Testis (tissue), 3 donors: ENCODE measurements around the gene SOD2. TPM values are rescaled to one million over a fixed set of nuclear protein-coding genes. Genes with fewer than 3 reads are reported as not detected.
"Not testable (repeated sequence)": the region's sequence is repeated elsewhere in the genome, so short reads cannot be mapped to it uniquely, and the experiment has no call there.

Source experiments
- DNase-seq: peaks from one replicate; pipeline ENCODE4 v3.0.0-alpha.2; 2019
- H3K27ac ChIP-seq, 2 donors: fragments of 200-600 bp; sonication (generic); one replicate each; pipeline ENCODE4 v1.5.1; 2019
- H3K27me3 ChIP-seq: fragments of 200-600 bp; sonication (generic); one replicate; pipeline ENCODE4 v1.5.1; 2019
- H3K36me3 ChIP-seq: fragments of 200-600 bp; sonication (generic); one replicate; pipeline ENCODE4 v1.5.1; 2017; ENCODE audit warnings: low read depth; ENCODE audit errors: missing control alignments
- H3K4me1 ChIP-seq: fragments of 200-600 bp; sonication (generic); one replicate; pipeline ENCODE4 v1.5.1; 2019
- H3K4me3 ChIP-seq, 2 donors: fragments of 200-600 bp; sonication (generic); one replicate each; pipeline ENCODE4 v1.5.1; 2017 to 2019
- H3K9me3 ChIP-seq: fragments of 200-600 bp; sonication (generic); one replicate; pipeline ENCODE4 v1.5.1; 2017
- POLR2A ChIP-seq: fragments of 450-650 bp; IDR thresholded peaks from one replicate; pipeline ENCODE4 v1.6.1; 2017; ENCODE audit warnings: antibody characterized with exemption, mild to moderate bottlenecking, moderate library complexity
- WGBS, 2 donors: methylation state at CpG; one replicate each; pipeline ENCODE4 v1.1.5; 2018; 5-methylcytosine and 5-hydroxymethylcytosine counted together
- intact Hi-C: fragments of 100-400 bp; cut with DNase I; formaldehyde crosslinking; loops from one replicate; pipeline ENCODE4 v1.15.1; 2023; ENCODE audit warnings: low total_unique reads
- polyA plus RNA-seq: library from polyadenylated mRNA; stranded (reverse); fragments of 350-450 nt; fragmentation: Illumina TruSeq; extraction: RNeasy Lipid Tissue Mini Kit (QIAGEN cat#74804); gene quantifications from one replicate; pipeline ENCODE4 v1.2.3, GENCODE V29; 2014; ENCODE audit warnings: low read depth, low replicate concordance; ENCODE audit not compliant: insufficient read depth
- total RNA-seq, 2 donors: library from RNA; depleted of rRNA; stranded (reverse); fragments of >200 nt; gene quantifications; one replicate each; pipeline ENCODE4 v1.2.3, GENCODE V29; 2016
- TF ChIP-seq, protein P1 (sequence below), 3 experiments: fragments of 450-650 bp in 2 of 3; fragments of 200-600 bp in 1 of 3; sonication (generic) in 1 of 3; IDR thresholded peaks; one replicate each; pipeline ENCODE4 v1.5.1; 2016 to 2019; ENCODE audit warnings: antibody characterized with exemption in 3 of 3, mild to moderate bottlenecking in 2 of 3, moderate library complexity in 1 of 3

The SOD2 gene
- total and polyA plus RNA-seq, 3 donors from 2014 or later, result 56.5 to 160 (median 98.5) TPM

DNA sequence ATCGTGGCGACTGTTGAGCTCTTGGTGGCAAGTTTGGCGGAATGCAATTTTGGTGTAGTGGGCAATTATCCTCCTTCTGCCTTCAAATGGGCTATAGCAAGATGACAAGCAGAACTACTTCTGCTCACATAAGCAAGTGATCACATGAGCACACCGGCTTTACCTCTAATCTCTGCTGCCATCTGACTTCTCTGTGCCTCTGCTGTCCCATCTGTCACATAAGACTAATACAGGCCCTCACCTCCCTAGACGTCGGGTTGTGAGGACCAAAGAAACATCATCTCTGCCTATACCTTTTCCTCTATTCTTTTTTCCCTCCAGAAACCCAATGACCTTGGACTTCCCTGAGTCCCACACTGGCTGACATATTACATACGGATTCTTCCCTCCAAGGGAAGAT, 20.9 kb upstream of the SOD2 start:
- Histone ChIP-seq H3K27me3 (no peaks in the 10 kb centered on the region), H3K36me3 (no peaks in the 10 kb centered on the region), H3K27ac (no peak overlapping the region), H3K4me3 (no peak overlapping the region), H3K9me3 (no peaks in the 10 kb centered on the region), H3K4me1 (peaks cover 8% of the 10 kb centered on the region)
- intact Hi-C loops, result no loop called here
- TF ChIP-seq, protein P1, sequence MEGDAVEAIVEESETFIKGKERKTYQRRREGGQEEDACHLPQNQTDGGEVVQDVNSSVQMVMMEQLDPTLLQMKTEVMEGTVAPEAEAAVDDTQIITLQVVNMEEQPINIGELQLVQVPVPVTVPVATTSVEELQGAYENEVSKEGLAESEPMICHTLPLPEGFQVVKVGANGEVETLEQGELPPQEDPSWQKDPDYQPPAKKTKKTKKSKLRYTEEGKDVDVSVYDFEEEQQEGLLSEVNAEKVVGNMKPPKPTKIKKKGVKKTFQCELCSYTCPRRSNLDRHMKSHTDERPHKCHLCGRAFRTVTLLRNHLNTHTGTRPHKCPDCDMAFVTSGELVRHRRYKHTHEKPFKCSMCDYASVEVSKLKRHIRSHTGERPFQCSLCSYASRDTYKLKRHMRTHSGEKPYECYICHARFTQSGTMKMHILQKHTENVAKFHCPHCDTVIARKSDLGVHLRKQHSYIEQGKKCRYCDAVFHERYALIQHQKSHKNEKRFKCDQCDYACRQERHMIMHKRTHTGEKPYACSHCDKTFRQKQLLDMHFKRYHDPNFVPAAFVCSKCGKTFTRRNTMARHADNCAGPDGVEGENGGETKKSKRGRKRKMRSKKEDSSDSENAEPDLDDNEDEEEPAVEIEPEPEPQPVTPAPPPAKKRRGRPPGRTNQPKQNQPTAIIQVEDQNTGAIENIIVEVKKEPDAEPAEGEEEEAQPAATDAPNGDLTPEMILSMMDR (IDR thresholded peaks at IDR 0.05), result no peak
- no peak for TF ChIP-seq POLR2A
- no peak for DNase-seq
- 88 to 89% methylated on average over 7 of the region's 7 CpGs for WGBS, 2 donors

DNA sequence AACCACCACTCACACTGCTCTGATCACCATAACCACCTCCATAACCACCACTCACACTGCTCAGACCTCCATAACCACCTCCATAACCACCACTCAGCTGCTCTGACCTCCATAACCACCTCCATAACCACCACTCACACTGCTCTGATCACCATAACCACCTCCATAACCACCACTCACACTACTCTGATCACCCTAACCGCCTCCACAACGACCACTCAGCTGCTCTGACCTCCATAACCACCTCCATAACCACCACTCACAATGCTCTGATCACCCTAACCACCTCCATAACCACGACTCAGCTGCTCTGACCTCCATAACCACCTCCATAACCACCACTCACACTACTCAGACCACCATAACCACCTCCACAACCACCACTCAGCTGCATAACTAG, 19.3 kb upstream of the SOD2 start:
- intact Hi-C loops, H3K9me3 ChIP-seq, DNase-seq, H3K27me3 ChIP-seq, H3K4me1 ChIP-seq, H3K4me3 ChIP-seq, H3K36me3 ChIP-seq, H3K27ac ChIP-seq: not testable (repeated sequence)
- 83 to 86% methylated on average over 3 of the region's 3 CpGs for WGBS, 2 donors

DNA sequence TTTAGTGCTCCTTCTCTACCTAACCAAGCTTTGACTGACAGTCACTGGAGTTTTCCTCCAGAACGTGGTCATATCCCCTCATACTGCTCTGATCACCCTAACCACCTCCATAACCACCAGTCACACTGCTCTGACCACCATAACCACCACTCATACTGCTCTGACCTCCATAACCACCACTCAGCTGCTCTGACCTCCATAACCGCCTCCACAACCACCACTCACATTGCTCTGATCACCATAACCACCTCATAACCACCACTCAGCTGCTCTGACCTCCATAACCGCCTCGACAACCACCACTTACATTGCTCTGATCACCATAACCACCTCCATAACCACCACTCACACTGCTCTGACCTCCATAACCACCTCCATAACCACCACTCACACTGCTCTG, 17.6 kb upstream of the SOD2 start:
- 79 to 94% methylated on average over 4 of the region's 4 CpGs for WGBS, 2 donors
- intact Hi-C loops, H3K4me1 ChIP-seq, H3K36me3 ChIP-seq, DNase-seq, H3K27ac ChIP-seq, H3K9me3 ChIP-seq, H3K27me3 ChIP-seq, H3K4me3 ChIP-seq: not testable (repeated sequence)

DNA sequence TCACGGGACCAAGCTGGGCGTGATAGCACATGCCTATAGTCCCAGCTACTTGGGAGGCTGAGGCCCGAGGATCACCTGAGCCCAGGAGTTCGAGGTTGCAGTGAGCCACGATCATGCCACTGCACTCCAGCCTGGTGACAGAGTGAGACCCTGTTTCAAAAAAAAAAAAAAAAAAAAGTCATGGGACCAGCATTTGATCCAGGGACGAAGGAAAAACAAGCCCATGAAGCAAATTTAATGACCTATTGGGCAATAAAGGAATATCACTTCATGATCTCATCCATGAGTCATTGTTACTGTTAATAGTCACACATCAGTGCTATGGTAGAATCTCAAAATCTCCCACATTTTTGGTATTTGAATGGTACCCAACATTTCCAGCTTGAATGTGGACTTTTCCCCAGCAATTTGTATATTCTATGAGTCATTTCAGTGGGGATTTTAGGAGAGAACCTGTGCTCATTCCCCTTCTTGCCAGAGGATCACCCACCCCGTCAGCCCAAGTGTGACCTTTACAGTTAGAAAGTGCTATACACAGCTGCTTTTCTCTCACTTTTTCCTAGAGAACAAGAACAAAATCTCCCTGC, 8.5 kb upstream of the SOD2 start:
- 77 to 91% methylated on average over 7 of the region's 7 CpGs for WGBS, 2 donors
- intact Hi-C loops, result no loop called here
- no peaks in the 10 kb centered on the region for H3K4me1 ChIP-seq
- no peak for TF ChIP-seq POLR2A
- TF ChIP-seq, protein P1 (IDR thresholded peaks at IDR 0.05), result no peak
- no peaks in the 10 kb centered on the region for H3K9me3 ChIP-seq
- no peaks in the 10 kb centered on the region for H3K27me3 ChIP-seq
- H3K4me3 ChIP-seq, result no peak overlapping the region
- no peak overlapping the region for H3K27ac ChIP-seq
- H3K36me3 ChIP-seq, result no peaks in the 10 kb centered on the region
- DNase-seq, result no peak

DNA sequence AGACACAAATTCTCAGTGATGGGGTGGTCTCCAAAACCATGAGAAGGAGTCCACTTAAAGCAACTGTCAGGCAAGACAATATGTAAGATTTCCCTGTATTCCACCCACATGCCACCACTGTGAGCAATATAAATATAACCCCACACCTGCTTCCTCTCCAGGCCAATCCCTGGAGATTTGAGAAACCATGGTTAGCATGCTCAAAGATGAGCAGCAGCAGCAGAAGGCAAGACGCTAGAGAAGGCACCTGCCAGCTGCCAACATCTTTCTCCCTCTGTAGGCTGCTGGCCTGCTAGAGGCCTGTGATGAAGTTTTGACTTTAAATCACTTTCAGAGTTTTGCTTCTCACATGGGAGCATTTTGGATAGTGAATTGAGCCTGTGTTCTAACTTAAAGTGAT, 7.9 kb upstream of the SOD2 start:
- no peak overlapping the region for H3K27ac ChIP-seq
- DNase-seq, result no peak
- H3K36me3 ChIP-seq, result no peaks in the 10 kb centered on the region
- H3K9me3 ChIP-seq, result no peaks in the 10 kb centered on the region
- WGBS, 2 donors, result 36 to 82% methylated on average over 1 of the region's 1 CpG
- H3K4me1 ChIP-seq, result no peaks in the 10 kb centered on the region
- H3K27me3 ChIP-seq, result no peaks in the 10 kb centered on the region
- H3K4me3 ChIP-seq, result no peak overlapping the region
- TF ChIP-seq POLR2A, result no peak
- TF ChIP-seq, protein P1 (IDR thresholded peaks at IDR 0.05), result no peak
- intact Hi-C loops, result no loop called here

DNA sequence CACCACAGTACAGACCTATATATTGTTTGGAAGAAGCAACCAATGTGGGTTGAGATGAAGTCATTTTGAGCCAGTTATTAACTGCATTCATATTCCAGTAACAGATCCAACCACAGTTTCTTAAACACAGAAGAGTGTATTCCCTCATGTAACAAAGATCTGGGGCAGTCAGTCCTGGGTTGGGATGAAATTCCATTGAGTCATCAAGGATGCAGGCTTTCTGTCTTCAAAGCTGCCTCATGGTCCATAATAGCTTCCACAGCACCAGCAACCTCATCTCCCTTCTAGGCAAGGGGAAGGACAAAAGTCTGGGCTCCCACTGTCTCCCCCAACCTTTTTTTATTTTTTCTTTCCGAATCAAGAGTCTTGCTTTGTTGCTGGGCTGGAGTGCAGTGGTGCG, 2.9 kb upstream of the SOD2 start:
- no peaks in the 10 kb centered on the region for H3K9me3 ChIP-seq
- no peaks in the 10 kb centered on the region for H3K36me3 ChIP-seq
- intact Hi-C loops, result no loop called here
- H3K27me3 ChIP-seq, result no peaks in the 10 kb centered on the region
- no peak overlapping the region for H3K27ac ChIP-seq
- H3K4me3 ChIP-seq, result no peak overlapping the region
- H3K4me1 ChIP-seq, result peaks cover 9% of the 10 kb centered on the region
- WGBS, 2 donors, result 100% methylated on average over 2 of the region's 2 CpGs
- TF ChIP-seq POLR2A, result no peak
- TF ChIP-seq, protein P1 (IDR thresholded peaks at IDR 0.05), result no peak
- no peak for DNase-seq
